ENCODE data around the gene VPS26B. TPM values are rescaled to one million over a fixed set of nuclear protein-coding genes. Genes with fewer than 3 reads are reported as not detected.

VPS26B gene
- polyA plus RNA-seq, 1 experiment, result 48.8 TPM

GRCh38 chr11:134237557-134237922 lies 13.1 kb downstream of the VPS26B start:
- ChIA-PET CTCF (no interaction called here), POLR2A (no interaction called here)
- no peak for TF ChIP-seq CTCF (IDR thresholded peaks at IDR 0.05; ENCODE audit: insufficient read depth, low read depth, low read length)
- no peak overlapping the region for H3K4me3 ChIP-seq (ENCODE audit: low read depth, low read length)
- DNase-seq (ENCODE audit: low read depth), result no peak
- peaks cover 14% of the 10 kb centered on the region for H3K36me3 ChIP-seq (ENCODE audit: control insufficient read depth, insufficient read depth, low read length)
- H3K27me3 ChIP-seq (ENCODE audit: control insufficient read depth, insufficient read depth, low read length), result no peaks in the 10 kb centered on the region

- ChIA-PET POLR2A (no interaction called here), CTCF (interaction anchor here (0.9 to 1.5 kb wide), 2 partner anchors 10 to 14 kb away, joined by 3 to 4 read pairs; partner anchors contain the start of genes ACAD8 and THYN1)
- peaks cover 15% of the 10 kb centered on the region for H3K36me3 ChIP-seq (ENCODE audit: control insufficient read depth, insufficient read depth, low read length)
- no peak for TF ChIP-seq CTCF (IDR thresholded peaks at IDR 0.05; ENCODE audit: insufficient read depth, low read depth, low read length)
- no peak overlapping the region for H3K4me3 ChIP-seq (ENCODE audit: low read depth, low read length)
- no peaks in the 10 kb centered on the region for H3K27me3 ChIP-seq (ENCODE audit: control insufficient read depth, insufficient read depth, low read length)
- DNase-seq (ENCODE audit: low read depth), result no peak
Observed at GRCh38 chr11:134238956-134239355, 14.5 kb downstream of the VPS26B start.

- no peaks in the 10 kb centered on the region for H3K27me3 ChIP-seq (ENCODE audit: control insufficient read depth, insufficient read depth, low read length)
- no peak overlapping the region for H3K4me3 ChIP-seq (ENCODE audit: low read depth, low read length)
- no peak for TF ChIP-seq CTCF (IDR thresholded peaks at IDR 0.05; ENCODE audit: insufficient read depth, low read depth, low read length)
- ChIA-PET POLR2A (no interaction called here), CTCF (no interaction called here)
- DNase-seq (ENCODE audit: low read depth), result no peak
- H3K36me3 ChIP-seq (ENCODE audit: control insufficient read depth, insufficient read depth, low read length), result peaks cover 20% of the 10 kb centered on the region
Observed at GRCh38 chr11:134240592-134240991, 16.1 kb downstream of the VPS26B start.

GRCh38 chr11:134242376-134242775 lies 17.9 kb downstream of the VPS26B start:
- no peaks in the 10 kb centered on the region for H3K27me3 ChIP-seq (ENCODE audit: control insufficient read depth, insufficient read depth, low read length)
- DNase-seq (ENCODE audit: low read depth), result no peak
- H3K4me3 ChIP-seq (ENCODE audit: low read depth, low read length), result no peak overlapping the region
- ChIA-PET CTCF (interaction anchor here (0.8 to 2.6 kb wide), 2 partner anchors 9 to 21 kb away, joined by 3 to 11 read pairs; no protein-coding TSS in a partner anchor), POLR2A (no interaction called here)
- peaks cover 28% of the 10 kb centered on the region for H3K36me3 ChIP-seq (ENCODE audit: control insufficient read depth, insufficient read depth, low read length)
- TF ChIP-seq CTCF (IDR thresholded peaks at IDR 0.05; ENCODE audit: insufficient read depth, low read depth, low read length), result no peak

- CTCF ChIA-PET, result interaction anchor here (0.8 to 2.6 kb wide), 11 partner anchors 9 to 316 kb away, joined by 3 to 11 read pairs (median 3); partner anchors contain the start of genes ACAD8, NCAPD3, THYN1 and VPS26B
- DNase-seq (ENCODE audit: low read depth), result no peak
- POLR2A ChIA-PET, result no interaction called here
- TF ChIP-seq CTCF (IDR thresholded peaks at IDR 0.05; ENCODE audit: insufficient read depth, low read depth, low read length), result no peak
- Histone ChIP-seq H3K4me3 (ENCODE audit: low read depth, low read length) (no peak overlapping the region), H3K27me3 (ENCODE audit: control insufficient read depth, insufficient read depth, low read length) (no peaks in the 10 kb centered on the region), H3K36me3 (ENCODE audit: control insufficient read depth, insufficient read depth, low read length) (peaks cover 29% of the 10 kb centered on the region)
Observed at GRCh38 chr11:134243913-134244312, 19.4 kb downstream of the VPS26B start.

Measured in BJ (cell line).